Sigmoid colon (tissue), 4 donors: ENCODE measurements around the gene CAMTA1.

Experiments
- CTCF ChIP-seq, 4 experiments: fragments of 450-650 bp in 3 of 4; fragments of 200-600 bp in 1 of 4; IDR thresholded peaks; one replicate each; pipeline ENCODE4 v1.5.1; 2016 to 2019; ENCODE audit warnings: antibody characterized with exemption in 4 of 4, mild to moderate bottlenecking in 3 of 4, moderate library complexity in 2 of 4
- EP300 ChIP-seq, 4 donors: sonication (generic); formaldehyde crosslinking; IDR thresholded peaks; one replicate each; pipeline ENCODE4 v1.6.1; 2017; ENCODE audit warnings: antibody characterized with exemption in 4 of 4
- POLR2A ChIP-seq, 2 donors: fragments of 450-650 bp; IDR thresholded peaks; one replicate each; pipeline ENCODE4 v1.6.1; 2016; ENCODE audit warnings: antibody characterized with exemption in 2 of 2, mild to moderate bottlenecking in 2 of 2, moderate library complexity in 2 of 2
- POLR2AphosphoS5 ChIP-seq, 4 donors: sonication (generic); formaldehyde crosslinking; IDR thresholded peaks; one replicate each; pipeline ENCODE4 v1.6.1; 2017; ENCODE audit warnings: antibody characterized with exemption in 4 of 4

GRCh38 chr1:7576946-7577657 lies 791.8 kb downstream of the CAMTA1 start:
- no peak for TF ChIP-seq EP300 (IDR thresholded peaks at IDR 0.05)
- TF ChIP-seq CTCF (IDR thresholded peaks at IDR 0.05): no peak
- TF ChIP-seq POLR2A (IDR thresholded peaks at IDR 0.05): no peak
- no peak for TF ChIP-seq POLR2AphosphoS5 (IDR thresholded peaks at IDR 0.05)
